AG04450 (cell line): ENCODE data around the gene RIT1. TPM values are rescaled to one million over a fixed set of nuclear protein-coding genes. Genes with fewer than 3 reads are reported as not detected.

Experiments
- CTCF ChIA-PET: fragments of 300-600, 350-600 bp; formaldehyde crosslinking; extraction: SDS; loops from one replicate; lab custom pipeline; 2022; ENCODE audit warnings: antibody characterized with exemption, inconsistent platforms; lab: Charles Lee
- POLR2A ChIA-PET: fragments of 350-600 bp; formaldehyde crosslinking; extraction: SDS; loops from one replicate; lab custom pipeline; 2021; ENCODE audit warnings: antibody characterized with exemption, inconsistent platforms; lab: Yijun Ruan, JAX
- DNase-seq: peaks from one replicate; pipeline ENCODE4 v3.0.0-alpha.2; 2011; ENCODE audit warnings: low read depth, low spot score
- H3K27ac ChIP-seq: one replicate; pipeline ENCODE4 v1.5.1; 2012; ENCODE audit warnings: low read depth, low read length, control low read depth
- H3K27me3 ChIP-seq: one replicate; pipeline ENCODE4 v1.6.0; 2012; ENCODE audit warnings: low read length; ENCODE audit not compliant: control insufficient read depth, insufficient read depth
- H3K4me3 ChIP-seq: 2 replicates; pipeline ENCODE4 v1.5.1; 2011; ENCODE audit warnings: mild to moderate bottlenecking, low read depth, low read length, control low read depth
- H3K9me3 ChIP-seq: 2 replicates; pipeline ENCODE4 v1.5.1; 2012; ENCODE audit warnings: low read length; ENCODE audit not compliant: control insufficient read depth, insufficient read depth
- CTCF ChIP-seq: IDR thresholded peaks from 2 replicates; pipeline ENCODE4 v1.5.1; 2011; ENCODE audit warnings: low read depth, low read length, control low read depth, inconsistent platforms
- polyA plus RNA-seq: library from polyadenylated mRNA; depleted of rRNA; stranded (reverse); fragments of >200 nt; gene quantifications from 2 replicates; pipeline ENCODE4 v1.2.3, GENCODE V29; 2011

RIT1 gene
- polyA plus RNA-seq, 1 experiment: 65.2 TPM

DNA sequence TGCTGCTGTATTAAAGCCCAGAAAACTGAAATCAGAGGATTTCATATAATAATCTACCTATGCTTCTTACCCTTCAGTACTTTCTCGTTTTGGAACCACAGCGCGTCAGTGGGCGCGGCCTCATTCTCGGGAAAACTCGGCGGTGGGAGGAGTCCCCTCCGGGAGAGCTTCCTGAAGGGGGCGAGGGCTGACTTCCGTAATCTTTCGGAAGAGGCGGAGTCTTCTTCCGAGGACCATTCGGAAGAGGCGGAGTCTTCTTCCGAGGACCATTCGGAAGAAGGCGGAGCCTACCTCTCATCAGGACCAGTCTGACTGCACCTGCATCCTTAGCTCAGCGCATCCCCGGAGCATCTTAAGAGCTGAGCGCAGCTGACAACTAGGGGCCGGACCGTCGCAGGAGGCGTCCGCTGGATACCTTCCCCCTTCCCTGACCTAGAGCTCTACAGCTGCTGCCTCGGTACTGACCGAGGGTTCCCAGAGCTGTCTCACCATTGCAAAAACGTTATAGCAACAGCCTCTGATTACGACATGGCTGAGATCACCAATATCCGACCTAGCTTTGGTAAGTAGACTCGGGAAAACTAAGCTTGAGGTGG is 51.8 kb downstream of the RIT1 start, which contains the start of gene SYT11:
Gene SYT11 (plus strand): TSS at position 334 of the 596 bp plus-strand sequence. CDS start 195 bp downstream, at position 529.
- CTCF ChIA-PET: interaction anchor here (0.6 to 1.6 kb wide), 3 partner anchors 22 to 237 kb away, joined by 3 to 6 read pairs (median 4); no protein-coding TSS in a partner anchor
- 0 out of 2 replicates have a peak, but pooled peaks have one; percentile 3 for TF ChIP-seq CTCF
- POLR2A ChIA-PET: interaction anchor here (0.5 to 2.0 kb wide), 5 partner anchors 18 to 311 kb away, joined by 3 to 13 read pairs (median 4); no protein-coding TSS in a partner anchor

GRCh38 chr1:155858800-155859233 is 52.3 kb downstream of the RIT1 start:
- POLR2A ChIA-PET: interaction anchor here (2.0 kb wide), 1 partner anchor 34 kb away, joined by 13 read pairs; no protein-coding TSS in a partner anchor
- TF ChIP-seq CTCF: no peak
- DNase-seq: no peak
- Histone ChIP-seq H3K9me3 (no peaks in the 10 kb centered on the region; the same call in 1 of the 2 replicates), H3K27me3 (no peaks in the 10 kb centered on the region), H3K27ac (peak overlapping the region; percentile 31), H3K4me3 (peak overlapping the region; percentile 65)
- CTCF ChIA-PET: interaction anchor here (0.6 to 1.6 kb wide), 3 partner anchors 21 to 237 kb away, joined by 3 to 6 read pairs (median 4); no protein-coding TSS in a partner anchor

More for the DNA sequence above, 51.8 kb downstream of the RIT1 start, which contains the start of gene SYT11:
- no peaks in the 10 kb centered on the region; the same call in 1 of the 2 replicates for H3K9me3 ChIP-seq
- peak; percentile 86 for DNase-seq
- no peaks in the 10 kb centered on the region for H3K27me3 ChIP-seq
- peak within 1 kb of the TSS; percentile 92 for H3K27ac ChIP-seq
- peak within 1 kb of the TSS; percentile 65 for H3K4me3 ChIP-seq

DNA sequence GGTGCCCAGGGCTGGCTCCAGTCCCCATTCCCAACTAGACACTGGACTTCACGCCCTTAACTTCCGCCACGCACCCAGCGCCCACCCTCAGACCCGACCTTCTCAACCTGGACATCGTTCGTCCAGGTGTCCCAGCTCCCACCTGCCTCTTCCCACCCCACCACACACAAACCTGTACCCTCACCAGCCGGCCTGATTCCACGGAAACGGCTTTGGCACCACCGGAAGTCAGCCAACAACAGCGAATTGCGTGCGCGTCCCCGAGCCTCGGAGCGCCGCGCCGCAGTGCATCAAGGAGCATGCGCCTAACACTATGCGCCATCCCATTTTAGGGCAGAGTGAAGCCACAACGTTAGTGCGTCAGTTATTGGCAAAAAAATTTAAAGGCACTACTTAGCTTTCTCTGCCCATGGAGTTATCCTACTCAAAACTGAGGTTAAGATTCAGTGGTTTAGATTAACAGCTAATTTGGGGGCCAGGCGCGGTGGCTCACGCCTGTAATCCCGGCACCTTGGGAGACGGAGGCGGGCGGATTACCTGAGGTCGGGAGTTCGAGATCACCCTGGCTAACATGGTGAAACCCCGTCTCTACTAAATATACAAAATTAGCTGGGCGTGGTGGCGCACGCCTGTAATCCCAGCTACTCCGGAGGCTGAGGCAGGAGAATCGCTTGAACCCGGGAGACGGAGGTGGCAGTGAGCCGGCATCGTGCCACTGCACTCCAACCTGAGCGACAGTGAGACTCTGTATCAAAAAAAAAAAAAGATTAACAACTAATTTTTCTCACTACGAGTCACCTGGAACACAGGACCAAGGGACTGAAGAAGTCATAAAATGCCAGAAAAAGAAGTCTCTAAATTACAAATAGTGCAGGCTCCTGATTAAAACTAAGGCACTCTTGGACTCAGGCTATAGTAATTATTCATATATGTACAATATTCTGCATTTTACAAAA is 53.9 kb downstream of the RIT1 start, which contains the start of gene GON4L:
Gene GON4L (minus strand): TSS at position 240 of the 956 bp plus-strand sequence. CDS start 3,434 bp downstream, outside the sequence.
- peak within 1 kb of the TSS; percentile 39 for H3K27ac ChIP-seq
- POLR2A ChIA-PET: interaction anchor here (0.6 kb wide), 1 partner anchor 82 kb away, joined by 4 read pairs; no protein-coding TSS in a partner anchor
- CTCF ChIA-PET: no interaction called here
- H3K9me3 ChIP-seq: no peaks in the 10 kb centered on the region; the same call in 1 of the 2 replicates
- peak; percentile 75 for DNase-seq
- H3K27me3 ChIP-seq: no peaks in the 10 kb centered on the region
- peak within 1 kb of the TSS; percentile 97 for H3K4me3 ChIP-seq
- no peak for TF ChIP-seq CTCF

DNA sequence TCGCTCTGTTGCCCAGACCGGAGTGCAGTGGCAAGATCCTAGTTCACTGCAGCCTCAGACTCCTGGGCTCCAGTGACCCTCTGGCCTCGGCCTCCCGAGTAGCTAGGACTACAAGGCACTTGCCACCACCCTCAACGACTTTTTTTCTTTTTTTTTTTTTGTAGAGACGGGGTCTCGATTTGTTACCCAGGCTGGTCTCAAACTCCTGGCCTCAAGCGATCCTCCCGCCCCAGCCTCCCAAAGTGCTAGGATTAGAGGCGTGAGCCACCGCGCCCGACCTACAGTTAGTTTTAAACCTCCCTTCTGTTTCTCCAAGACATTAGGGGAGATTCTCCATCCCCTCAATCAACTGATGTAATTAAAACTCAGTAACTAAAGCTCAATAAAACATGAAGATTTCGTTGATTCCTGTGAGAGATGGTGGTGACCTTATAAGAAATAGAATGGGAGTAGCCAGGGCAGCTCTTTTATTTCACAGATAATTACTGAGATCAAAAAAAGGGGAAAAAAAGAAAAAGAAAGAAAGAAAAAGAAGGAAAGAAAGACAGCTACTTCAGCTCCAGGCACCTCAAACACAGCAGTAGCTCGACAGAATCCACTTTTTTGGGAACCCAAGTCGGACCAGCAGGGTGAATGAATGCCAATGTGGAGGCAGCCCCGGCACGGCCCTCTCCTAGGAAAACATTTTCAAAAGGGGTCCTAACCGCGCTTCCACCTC is 54.7 kb downstream of the RIT1 start:
- Histone ChIP-seq H3K4me3 (peak overlapping the region; percentile 97), H3K9me3 (no peaks in the 10 kb centered on the region; the same call in 1 of the 2 replicates), H3K27me3 (no peaks in the 10 kb centered on the region), H3K27ac (peak overlapping the region; percentile 31)
- DNase-seq: no peak
- POLR2A ChIA-PET: interaction anchor here (0.5 to 0.7 kb wide), 2 partner anchors 63 to 125 kb away, joined by 3 to 7 read pairs; no protein-coding TSS in a partner anchor
- CTCF ChIA-PET: no interaction called here
- TF ChIP-seq CTCF: no peak
